GM19328 (cell line): ENCODE results near the gene CASP3.
"Not testable (repeated sequence)": the region's sequence is repeated elsewhere in the genome, so short reads cannot be mapped to it uniquely, and the experiment has no call there.

Source experiments
- ATAC-seq: cut with Tn5 transposase; IDR thresholded peaks from one replicate; pipeline ENCODE4 v1.9.1; 2021; ENCODE audit warnings: mild to moderate bottlenecking, moderate library complexity; ENCODE audit not compliant: unreplicated experiment

The CASP3 gene

DNA sequence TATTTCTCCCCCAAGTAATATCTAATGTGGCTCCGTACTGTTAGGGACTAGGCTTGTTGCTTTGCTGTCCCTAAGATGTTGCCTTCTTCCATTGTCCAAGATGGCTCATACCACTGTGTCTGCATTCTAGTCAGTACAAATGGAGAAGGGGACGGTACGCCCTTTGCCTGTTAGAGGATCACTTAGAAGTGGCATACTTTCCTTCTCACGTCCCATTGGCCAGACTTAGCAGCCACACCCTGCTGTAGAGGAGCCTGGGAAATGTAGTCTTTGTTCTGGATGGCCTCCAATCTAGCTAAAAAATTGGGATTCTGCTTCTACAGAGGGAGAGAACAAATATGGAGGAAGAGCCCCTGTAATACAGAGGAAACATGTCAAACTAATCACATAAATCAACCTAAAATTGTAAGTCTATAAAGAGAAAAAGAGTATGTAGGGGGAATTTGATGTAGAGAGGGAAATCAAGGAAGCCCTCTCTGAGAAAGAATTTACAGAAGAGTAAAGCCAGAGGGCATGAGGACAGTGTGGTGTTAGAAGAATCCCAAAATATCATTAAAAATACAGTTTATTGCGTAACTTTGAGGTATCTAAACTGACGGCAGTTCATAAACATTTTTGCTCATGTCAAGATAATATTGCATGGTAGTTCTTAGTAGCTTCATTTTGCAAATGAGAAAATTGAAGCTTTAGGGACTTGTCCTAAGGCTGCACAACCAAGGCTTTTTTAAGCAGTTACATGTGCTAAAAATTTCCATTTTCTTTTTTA, 15.4 kb upstream of the CASP3 start:
- no peak for ATAC-seq

GRCh38 chr4:184662236-184662635, 13.0 kb upstream of the CASP3 start:
- ATAC-seq: no peak

DNA sequence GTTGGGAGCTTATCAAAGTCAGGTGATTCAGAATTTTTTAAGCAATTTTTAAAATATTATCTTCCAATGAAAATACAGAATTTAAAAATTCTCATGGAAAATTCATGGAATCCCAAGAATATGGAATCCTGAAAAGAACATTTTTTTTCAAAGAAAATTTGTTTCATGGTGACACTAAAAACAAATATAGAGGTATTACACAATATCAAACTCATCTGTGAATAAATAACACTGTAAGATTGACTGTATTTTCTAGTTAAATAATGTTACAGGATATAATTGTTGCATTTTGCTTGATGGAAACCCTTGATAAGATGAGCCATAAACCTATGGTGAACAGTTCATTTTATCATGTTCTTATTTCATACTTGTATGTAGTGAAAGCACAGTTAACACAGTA, 11.7 kb upstream of the CASP3 start:
- no peak for ATAC-seq

- ATAC-seq: not testable (repeated sequence)
Observed at GRCh38 chr4:184657820-184658219, 8.6 kb upstream of the CASP3 start.

DNA sequence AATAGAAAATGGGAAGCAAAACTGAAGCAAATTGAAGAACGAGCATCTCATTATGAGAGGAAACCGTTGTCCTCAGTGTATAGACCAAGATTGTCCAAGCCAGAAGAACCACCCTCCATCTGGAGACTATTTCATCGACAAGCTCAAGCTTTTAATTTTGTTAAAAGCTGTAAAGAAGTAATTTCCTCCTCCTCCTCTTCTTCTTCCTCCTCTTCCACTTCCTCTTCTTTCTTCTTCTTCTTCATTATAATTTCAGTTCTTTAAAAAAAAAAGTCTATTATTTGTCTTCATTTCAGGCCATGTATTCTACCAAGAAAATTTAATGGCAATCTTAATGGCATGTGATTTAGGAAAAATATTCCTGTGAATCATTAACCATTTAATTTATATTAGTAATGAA, 7.9 kb upstream of the CASP3 start:
- ATAC-seq: no peak

DNA sequence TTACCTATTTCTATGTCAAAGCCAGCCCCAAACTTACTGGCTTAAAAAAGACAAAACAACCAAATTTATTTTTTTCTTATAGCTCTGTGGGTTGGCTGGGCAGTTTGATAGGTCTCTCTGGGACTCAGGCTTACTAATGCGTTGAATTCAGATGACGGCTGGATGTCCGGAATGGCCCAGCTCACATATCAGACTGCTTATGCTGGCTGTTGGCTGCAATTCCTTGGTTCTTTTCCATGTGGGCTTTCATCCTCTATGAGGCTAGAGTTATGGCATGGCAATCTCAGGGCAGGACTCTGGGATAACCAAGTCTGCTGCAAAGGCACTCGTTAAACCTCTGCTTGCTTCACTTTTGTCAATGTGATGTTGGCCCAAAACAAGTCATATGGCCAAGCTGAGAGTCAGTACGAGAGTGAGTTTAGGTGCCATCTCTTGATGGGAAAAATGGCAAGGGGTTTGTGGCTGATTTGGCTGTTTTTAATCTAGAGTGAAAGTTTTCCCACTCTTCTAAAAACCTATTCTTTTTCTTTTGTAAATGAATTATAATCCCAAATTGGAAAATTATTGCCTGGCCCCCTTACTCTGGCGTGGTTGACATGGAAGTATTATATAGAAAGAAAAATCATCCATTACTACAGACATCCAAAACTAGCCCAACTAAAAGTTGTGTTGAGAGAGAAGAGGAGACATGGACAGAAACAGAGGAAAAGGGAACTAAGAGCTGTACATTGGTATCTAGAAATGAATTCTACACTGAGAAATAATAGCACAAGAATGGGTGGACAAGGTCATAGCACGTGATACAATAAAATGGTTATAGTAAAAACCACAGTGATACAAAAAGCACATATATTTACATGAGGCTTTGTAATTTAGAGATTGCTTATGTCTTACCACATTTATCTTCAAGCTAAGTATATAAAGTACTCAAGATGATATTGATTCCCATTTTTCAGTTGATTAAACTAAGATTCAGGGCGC, 6.9 kb upstream of the CASP3 start:
- ATAC-seq: no peak

DNA sequence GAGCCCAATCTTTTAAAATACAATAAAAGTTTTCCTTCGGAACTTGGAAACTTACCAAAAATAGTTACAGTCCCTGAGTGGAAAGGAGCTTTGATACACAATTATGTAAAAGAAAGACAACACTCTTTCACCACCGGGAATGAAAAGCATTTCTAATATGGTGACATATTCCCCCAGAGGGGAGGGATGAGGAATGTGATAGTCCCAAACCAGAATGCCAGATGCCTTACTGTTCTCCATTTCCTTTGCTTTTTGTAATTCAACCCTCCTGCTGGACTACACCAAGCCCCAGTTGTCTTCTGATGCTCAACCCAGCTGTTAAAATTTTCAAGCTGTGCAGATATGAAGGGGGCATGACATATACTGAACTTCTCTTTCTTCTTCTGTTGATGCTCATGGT, 4.4 kb upstream of the CASP3 start:
- no peak for ATAC-seq

GRCh38 chr4:184652681-184653080, 3.4 kb upstream of the CASP3 start:
- ATAC-seq: not testable (repeated sequence)

DNA sequence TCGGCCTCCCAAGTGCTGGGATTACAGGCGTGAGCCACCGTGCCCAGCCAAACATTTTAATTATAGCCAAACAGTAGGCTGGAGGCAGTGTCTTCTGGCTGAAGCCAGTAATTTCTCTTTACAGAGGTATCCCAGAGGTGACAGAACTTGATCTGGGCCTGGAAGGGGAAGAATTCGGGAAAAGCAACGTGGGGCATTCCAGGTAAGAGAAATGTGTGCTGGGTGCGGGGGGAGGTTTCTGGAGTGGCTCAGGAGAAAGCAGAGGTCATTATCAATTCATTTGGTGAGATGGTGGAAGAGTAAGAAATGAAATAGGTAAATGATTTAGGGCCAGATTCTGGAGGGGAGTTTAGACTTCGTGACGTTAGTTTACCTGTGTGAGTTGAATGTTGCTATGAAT, 2.7 kb upstream of the CASP3 start:
- ATAC-seq: no peak

DNA sequence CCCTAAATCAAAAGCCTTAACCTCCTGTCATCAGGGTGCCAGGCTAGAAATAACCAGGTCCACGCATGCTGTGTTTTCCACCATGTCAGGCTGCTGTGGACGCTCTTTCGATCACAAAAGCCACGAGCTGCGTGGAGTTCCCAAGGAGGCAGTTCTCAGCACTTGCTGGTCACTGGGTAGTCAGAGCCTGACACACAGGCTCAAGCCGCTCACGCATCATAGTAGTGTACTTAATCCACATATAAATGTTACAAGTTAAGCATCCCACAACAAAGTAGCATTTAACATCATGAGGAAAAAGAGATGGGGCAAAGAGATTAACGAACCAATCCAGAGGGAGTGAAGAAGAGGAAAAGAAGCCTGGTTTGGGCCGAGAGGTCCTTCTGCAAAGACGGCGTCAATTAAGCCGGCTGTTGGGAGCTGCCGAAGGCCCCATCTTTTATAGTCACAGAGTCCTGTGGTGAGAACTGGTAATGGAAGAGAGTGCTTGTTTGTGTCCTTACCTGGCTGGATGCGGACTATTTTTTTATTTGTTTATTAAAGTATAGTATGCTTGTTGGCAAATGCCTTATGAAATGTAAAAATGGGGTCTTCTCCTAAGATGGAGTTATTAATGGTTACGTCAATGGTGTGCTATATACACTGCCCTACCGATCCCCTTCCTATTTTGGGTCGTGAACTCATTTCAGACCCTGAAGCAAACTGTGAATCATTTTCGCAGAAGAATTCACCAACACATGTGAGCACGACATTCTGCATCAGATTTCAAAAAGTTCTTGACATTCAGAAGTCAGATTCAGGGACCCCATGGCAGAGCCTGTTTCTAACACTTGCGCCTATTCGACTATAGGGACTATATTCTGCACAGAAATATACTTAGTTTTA, 966 bp upstream of the CASP3 start:
- ATAC-seq: no peak

DNA sequence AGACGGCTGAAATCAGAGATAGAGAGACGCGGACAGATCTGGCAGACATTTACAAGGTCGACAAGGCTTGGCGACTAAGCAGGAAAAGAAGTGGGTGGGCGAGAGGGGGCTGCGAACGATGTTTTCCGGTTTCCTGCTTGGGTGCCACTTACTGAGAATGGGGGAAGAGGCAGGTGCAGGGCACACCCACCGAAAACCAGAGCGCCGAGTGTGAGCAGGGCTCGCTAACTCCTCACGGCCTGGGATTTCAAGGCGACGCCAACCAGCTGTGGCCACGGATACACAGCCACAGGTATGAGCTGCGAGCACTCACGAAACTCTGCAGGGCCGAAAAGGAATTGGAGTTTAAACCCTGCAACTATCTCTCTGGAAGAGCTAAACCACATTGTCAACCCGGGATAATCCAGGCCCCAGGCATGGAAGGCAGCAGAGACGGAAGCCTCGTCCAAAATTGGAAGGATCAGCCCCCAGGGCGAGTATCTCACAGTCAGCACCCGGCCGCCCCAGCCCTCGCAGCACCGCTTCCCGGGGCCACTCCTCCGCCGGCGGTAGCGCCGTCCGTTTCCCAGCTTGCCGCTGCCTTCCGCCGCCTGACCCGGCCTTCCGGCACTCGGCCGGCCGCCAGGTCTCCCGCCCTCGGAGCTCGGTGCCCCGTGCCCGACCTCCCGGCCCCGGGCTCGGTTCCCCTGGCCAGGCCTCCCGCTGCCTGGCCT, 778 bp downstream of the CASP3 start:
- peak; percentile 18 for ATAC-seq

GRCh38 chr4:184648054-184648312, 1.3 kb downstream of the CASP3 start:
- ATAC-seq: no peak

- no peak for ATAC-seq
Observed at GRCh38 chr4:184647266-184648053, 1.8 kb downstream of the CASP3 start.

GRCh38 chr4:184645904-184646610, 3.2 kb downstream of the CASP3 start:
- no peak for ATAC-seq

DNA sequence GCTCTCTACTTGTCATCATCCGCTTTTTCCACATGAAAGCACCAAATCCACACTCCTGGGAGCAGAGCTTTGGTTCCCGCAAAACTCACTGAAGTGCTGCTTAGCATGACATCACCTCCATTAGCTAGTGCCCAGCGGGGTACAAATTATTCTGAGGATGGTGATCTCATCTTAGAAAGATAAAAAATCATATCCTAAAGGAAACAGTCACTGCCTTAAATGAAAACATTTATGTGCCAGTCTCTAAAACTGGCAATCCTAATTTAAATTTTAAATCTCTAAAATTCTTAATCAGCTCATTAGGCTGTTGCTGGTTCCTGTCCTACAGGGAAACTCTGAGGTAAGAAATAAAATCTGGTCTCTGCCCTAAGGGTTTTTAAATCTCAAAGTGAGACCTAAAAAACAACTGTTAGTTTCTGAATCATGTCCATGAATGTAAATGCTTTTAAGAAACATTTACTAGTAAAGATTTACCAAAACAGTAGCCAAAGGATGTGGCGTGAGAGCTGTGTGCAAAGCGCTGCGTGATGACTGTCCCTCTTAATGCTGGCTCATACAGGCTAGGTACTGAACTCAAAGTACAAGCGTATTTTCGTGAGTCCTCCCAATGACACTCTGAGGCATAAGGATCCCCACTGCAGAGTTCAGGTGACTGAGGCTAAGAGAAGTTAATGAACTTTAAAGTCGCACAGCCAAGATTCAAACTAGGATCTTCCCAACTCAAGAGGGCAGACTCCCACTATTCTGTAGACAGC, 4.5 kb downstream of the CASP3 start:
- no peak for ATAC-seq

DNA sequence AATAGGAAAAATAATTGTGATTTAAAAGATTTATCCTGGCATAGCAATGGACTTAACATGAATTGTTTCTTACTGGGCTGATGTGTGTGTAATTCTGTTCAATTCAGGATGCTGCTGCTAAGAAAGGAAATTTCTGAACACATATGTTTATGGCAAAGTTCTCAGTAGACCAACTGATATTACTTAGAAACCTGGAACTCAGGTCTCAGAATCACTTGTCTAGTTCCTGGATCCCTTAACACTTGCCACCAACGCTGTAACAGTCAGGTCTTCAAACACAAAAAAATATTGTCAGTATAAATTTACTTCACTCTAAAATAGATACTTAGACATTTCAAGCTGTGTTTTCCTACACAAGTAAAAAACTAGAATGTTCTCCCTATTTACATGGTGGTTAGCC, 5.5 kb downstream of the CASP3 start:
- ATAC-seq: no peak

DNA sequence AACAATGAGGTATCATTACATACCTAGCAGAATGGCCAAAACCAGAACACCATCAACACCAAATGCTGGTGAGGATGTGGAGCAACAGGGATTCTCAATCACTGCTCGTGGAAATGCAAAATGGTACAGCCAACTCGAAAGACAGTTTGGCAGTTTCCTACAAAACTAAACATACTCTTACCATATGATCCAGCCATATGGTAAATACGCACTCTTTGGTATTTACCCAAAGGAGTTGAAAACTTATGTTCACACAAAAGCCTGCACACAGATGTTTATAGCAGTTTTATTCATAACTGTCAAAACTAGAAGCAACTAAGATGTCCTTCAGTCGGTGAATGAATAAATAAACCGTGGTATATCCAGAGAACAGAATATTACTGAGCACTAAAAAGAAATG, 7.8 kb downstream of the CASP3 start:
- ATAC-seq: no peak

DNA sequence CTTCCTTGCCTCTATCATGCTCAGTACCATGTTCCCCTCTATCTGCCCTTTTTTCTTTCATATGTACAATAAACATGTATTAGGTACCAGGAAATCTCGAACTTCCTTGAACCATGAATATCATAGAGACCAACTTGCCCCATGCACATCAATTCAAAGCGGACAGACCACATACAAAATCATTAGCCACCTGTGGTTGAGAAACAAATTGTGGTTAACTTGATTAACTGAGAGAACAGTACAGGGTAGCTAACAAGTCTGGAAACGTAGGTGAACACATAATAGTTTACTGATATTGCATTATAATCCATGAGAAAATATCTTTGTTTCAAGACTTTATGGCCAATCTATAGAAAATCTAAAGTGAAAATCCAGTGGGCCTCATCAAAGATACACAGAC, 8.2 kb downstream of the CASP3 start:
- ATAC-seq: no peak

DNA sequence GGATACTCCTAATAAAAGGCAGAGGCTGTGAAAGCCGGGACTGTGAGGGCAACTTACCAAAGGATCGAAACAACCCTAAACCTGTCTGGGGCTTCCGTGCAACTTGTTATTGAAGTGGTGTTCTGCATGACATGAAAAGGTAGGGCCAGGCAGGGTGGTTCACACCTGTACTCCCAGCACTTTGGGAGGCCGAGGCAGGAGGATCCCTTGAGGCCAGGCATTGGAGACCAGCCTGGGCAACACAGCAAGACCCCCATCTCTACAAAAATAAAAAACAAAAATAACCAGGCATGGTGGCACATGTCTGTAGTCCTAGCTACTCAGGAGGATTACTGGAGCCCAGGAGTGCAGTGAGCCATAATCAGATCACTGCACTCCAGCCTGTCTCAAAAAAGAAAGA, 12.3 kb downstream of the CASP3 start:
- ATAC-seq: no peak
